GM12891 (cell line): ENCODE results near the gene PHLPP1. TPM values are rescaled to one million over a fixed set of nuclear protein-coding genes. Genes with fewer than 3 reads are reported as not detected.

Experiments used
- DNase-seq: peaks from one replicate; pipeline ENCODE4 v3.0.0; 2011; ENCODE audit warnings: low spot score; ENCODE audit not compliant: insufficient read length
- FAIRE-seq: peaks from 2 replicates; lab custom pipeline; 2011; peaks lifted over from hg19 to GRCh38; lab: Jason Lieb, UNC
- PAX5 ChIP-seq: IDR thresholded peaks from 2 replicates; pipeline ENCODE4 v1.6.1; 2011; ENCODE audit warnings: low read length, moderate library complexity, mild to moderate bottlenecking; ENCODE audit not compliant: insufficient read depth, severe bottlenecking
- POLR2A ChIP-seq: IDR thresholded peaks from 2 replicates; pipeline ENCODE4 v1.6.1; 2011; ENCODE audit warnings: low read depth, low read length, control low read depth
- POLR2AphosphoS5 ChIP-seq: IDR thresholded peaks from 2 replicates; pipeline ENCODE4 v1.6.1; 2011; ENCODE audit warnings: low read depth, low read length, control low read depth
- POU2F2 ChIP-seq: IDR thresholded peaks from 2 replicates; pipeline ENCODE4 v1.6.1; 2011; ENCODE audit warnings: low read depth, mild to moderate bottlenecking, control low read depth, low read length, moderate library complexity
- SPI1 ChIP-seq: IDR thresholded peaks from 2 replicates; pipeline ENCODE4 v1.6.1; 2011; ENCODE audit warnings: low read depth, low read length, control low read depth
- TAF1 ChIP-seq: IDR thresholded peaks from 2 replicates; pipeline ENCODE4 v1.6.1; 2011; ENCODE audit warnings: low read depth, low read length, control low read depth
- polyA plus RNA-seq: library from polyadenylated mRNA; unstranded; fragments of >200 nt; gene quantifications from one replicate; pipeline ENCODE4 v1.2.1, GENCODE V29; 2012; ENCODE audit warnings: low read depth, missing spikeins, inconsistent platforms; ENCODE audit not compliant: missing spikeins

PHLPP1 gene
- 4.2 TPM for polyA plus RNA-seq

- no peak for FAIRE-seq
- no peak for TF ChIP-seq POU2F2
- TF ChIP-seq POLR2AphosphoS5: no peak
- peak; percentile 24 for TF ChIP-seq PAX5
- no peak for TF ChIP-seq TAF1
- no peak for TF ChIP-seq SPI1
- peak; percentile 47 for DNase-seq
Measured at GRCh38 chr18:62715436-62715758, at the start of gene PHLPP1. Gene PHLPP1, plus strand, starts transcription at chr18:62715541. Its CDS starts 143 bp downstream, at chr18:62715684.

- no peak for FAIRE-seq
- TF ChIP-seq TAF1 (no peak), POU2F2 (no peak), SPI1 (no peak), POLR2AphosphoS5 (no peak), PAX5 (no peak), POLR2A (no peak)
Measured at GRCh38 chr18:62669225-62669624, 46.1 kb upstream of the PHLPP1 start.

GRCh38 chr18:62670573-62670972 lies 44.8 kb upstream of the PHLPP1 start:
- FAIRE-seq (no peak), DNase-seq (no peak)
- TF ChIP-seq POLR2AphosphoS5: no peak
- no peak for TF ChIP-seq POU2F2
- TF ChIP-seq POLR2A: no peak
- TF ChIP-seq TAF1: no peak
- no peak for TF ChIP-seq PAX5
- no peak for TF ChIP-seq SPI1

More at GRCh38 chr18:62669225-62669624, 46.1 kb upstream of the PHLPP1 start:
- DNase-seq: no peak

- no peak for FAIRE-seq
Measured at GRCh38 chr18:62672600-62672999, 42.7 kb upstream of the PHLPP1 start.

GRCh38 chr18:62678847-62679485 lies 36.4 kb upstream of the PHLPP1 start:
- no peak for DNase-seq
- no peak for TF ChIP-seq POLR2A
- no peak for TF ChIP-seq POLR2AphosphoS5
- no peak for TF ChIP-seq PAX5
- TF ChIP-seq SPI1: no peak
- no peak for TF ChIP-seq TAF1
- TF ChIP-seq POU2F2: no peak
- no peak for FAIRE-seq

More at GRCh38 chr18:62672600-62672999, 42.7 kb upstream of the PHLPP1 start:
- TF ChIP-seq SPI1 (no peak), POLR2A (no peak), POLR2AphosphoS5 (no peak), PAX5 (no peak), POU2F2 (no peak), TAF1 (no peak)
- no peak for DNase-seq

- DNase-seq (no peak), FAIRE-seq (no peak)
- TF ChIP-seq TAF1 (no peak), POU2F2 (no peak), POLR2AphosphoS5 (no peak), PAX5 (no peak), POLR2A (no peak), SPI1 (no peak)
Measured at GRCh38 chr18:62682371-62682770, 33.0 kb upstream of the PHLPP1 start.

GRCh38 chr18:62683935-62684334 lies 31.4 kb upstream of the PHLPP1 start:
- FAIRE-seq (no peak), DNase-seq (no peak)
- TF ChIP-seq TAF1 (no peak), POU2F2 (no peak), POLR2AphosphoS5 (no peak)

GRCh38 chr18:62688743-62689317 lies 26.5 kb upstream of the PHLPP1 start:
- TF ChIP-seq POLR2AphosphoS5 (no peak), POU2F2 (no peak), SPI1 (no peak), POLR2A (no peak), PAX5 (no peak), TAF1 (no peak)
- DNase-seq: no peak
- FAIRE-seq: no peak

GRCh38 chr18:62690236-62690815 lies 25.0 kb upstream of the PHLPP1 start:
- FAIRE-seq (no peak), DNase-seq (no peak)
- TF ChIP-seq POU2F2: no peak
- TF ChIP-seq SPI1: no peak
- no peak for TF ChIP-seq PAX5
- no peak for TF ChIP-seq POLR2A
- no peak for TF ChIP-seq POLR2AphosphoS5
- TF ChIP-seq TAF1: no peak
